Activated CD4-positive, alpha-beta T cell treated with anti-CD3 and anti-CD28 coated beads, Interleukin-2, amount 50 U/mL, for 16 hours (primary cell): ENCODE measurements around the gene RNF44.
"Not testable (repeated sequence)": the region's sequence is repeated elsewhere in the genome, so short reads cannot be mapped to it uniquely, and the experiment has no call there.

Experiments used
- DNase-seq: peaks from one replicate; pipeline ENCODE4 v3.0.0-alpha.2; 2020

RNF44 gene

GRCh38 chr5:176515396-176515795 lies 21.8 kb downstream of the RNF44 start:
- no peak for DNase-seq

GRCh38 chr5:176514244-176514950 lies 22.8 kb downstream of the RNF44 start:
- DNase-seq, result no peak

DNA sequence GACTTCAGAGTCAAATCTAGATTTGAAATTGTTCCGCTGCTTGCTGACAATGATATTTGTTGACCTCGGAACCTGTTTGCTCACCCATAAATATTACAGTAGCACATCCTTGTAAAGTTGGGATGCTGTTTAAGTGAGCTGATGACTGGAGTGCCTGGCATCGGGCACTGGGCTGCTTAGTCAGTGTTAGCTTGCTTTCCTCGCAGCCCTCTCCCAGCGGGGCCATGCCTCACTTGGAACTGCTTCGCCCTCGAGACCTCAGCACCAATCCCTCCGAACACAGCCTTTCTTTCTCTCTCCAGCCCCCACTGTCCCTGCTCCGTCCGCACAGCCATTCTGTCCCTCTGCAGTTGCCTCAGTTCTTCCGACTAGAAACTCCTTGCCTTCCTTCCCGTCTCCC lies 23.4 kb downstream of the RNF44 start:
- DNase-seq, result no peak

GRCh38 chr5:176508603-176509002 lies 28.6 kb downstream of the RNF44 start:
- DNase-seq, result no peak

GRCh38 chr5:176507911-176508310 lies 29.3 kb downstream of the RNF44 start:
- DNase-seq, result no peak

DNA sequence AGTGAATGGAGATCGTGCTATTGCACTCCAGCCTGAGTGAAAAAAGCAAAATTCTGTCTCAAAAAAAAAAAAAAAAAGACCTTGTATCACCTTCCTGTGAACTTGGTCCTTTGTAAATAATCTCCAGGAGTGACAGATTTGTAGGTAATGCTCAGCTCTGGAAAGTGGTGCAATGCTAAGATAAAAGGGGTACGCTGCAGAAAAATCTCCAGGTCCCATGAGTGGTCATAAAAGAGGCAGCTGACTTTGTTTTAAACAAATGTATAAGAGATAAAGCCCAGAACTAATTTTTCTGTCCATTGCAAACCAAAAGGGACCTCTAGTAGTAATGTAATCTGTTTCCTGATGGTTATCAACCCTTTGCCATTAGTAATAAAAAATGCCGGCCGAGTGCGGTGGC lies 33.7 kb downstream of the RNF44 start:
- DNase-seq, result no peak

DNA sequence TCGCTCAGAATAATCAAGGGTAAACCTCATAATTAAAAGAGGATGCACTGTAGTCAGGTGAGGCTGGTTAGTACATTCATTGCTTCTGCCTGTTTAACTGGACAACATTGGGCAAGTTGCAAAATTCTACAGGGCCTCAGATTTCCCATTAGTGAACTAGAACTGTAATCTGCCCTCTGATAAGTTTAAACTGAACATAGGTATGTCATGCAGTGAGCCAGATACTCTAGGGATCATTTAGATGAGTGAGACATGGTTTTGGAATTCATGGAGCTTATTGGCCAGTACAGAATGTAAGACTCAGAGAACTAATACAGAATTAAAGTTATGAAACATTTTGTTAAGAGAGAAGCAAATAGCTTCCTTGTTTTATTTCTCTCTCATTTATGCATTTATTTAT lies 35.9 kb downstream of the RNF44 start:
- DNase-seq, result no peak

GRCh38 chr5:176500511-176500910 lies 36.7 kb downstream of the RNF44 start:
- no peak for DNase-seq

DNA sequence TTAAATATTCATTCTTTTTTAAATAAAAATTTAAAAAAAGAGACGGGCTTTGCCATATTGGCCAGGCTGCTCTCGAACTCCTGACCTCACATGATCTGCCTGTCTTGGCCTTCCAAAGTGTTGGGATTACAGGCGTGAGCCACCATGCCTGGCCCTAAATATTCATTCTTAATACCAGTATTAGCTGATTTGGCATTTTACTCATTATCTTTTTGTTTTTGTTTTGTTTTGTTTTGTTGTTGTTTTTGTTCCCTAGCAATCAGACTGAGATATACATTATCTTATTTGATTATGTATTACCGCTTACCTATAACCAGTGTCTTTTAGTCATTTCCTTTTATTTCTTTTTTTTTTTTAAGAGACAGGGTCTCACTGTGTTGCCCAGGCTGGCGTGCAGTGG lies 37.9 kb downstream of the RNF44 start:
- DNase-seq, result no peak

DNA sequence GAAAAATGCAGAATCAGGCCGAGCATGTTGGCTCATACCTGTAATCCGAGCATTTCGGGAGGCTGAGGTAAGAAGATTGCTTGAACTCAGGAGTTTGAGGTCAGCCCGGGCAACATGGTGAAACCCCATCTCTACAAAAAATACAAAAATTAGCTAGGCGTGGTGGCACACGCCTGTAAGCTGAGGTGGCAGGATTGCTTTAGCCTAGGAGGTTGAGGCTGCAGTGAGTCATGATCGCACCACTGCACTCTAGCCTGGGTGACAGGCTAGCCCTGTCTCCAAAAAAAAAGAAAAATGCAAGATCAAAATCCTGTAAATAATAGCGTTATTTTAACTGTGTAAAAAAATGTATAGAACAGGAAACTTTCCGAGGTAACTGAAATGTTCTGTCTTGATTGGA lies 39.4 kb downstream of the RNF44 start:
- DNase-seq, result no peak

GRCh38 chr5:176492431-176492830 lies 44.8 kb downstream of the RNF44 start:
- no peak for DNase-seq

- no peak for DNase-seq
Observed at GRCh38 chr5:176491901-176492300, 45.3 kb downstream of the RNF44 start.

DNA sequence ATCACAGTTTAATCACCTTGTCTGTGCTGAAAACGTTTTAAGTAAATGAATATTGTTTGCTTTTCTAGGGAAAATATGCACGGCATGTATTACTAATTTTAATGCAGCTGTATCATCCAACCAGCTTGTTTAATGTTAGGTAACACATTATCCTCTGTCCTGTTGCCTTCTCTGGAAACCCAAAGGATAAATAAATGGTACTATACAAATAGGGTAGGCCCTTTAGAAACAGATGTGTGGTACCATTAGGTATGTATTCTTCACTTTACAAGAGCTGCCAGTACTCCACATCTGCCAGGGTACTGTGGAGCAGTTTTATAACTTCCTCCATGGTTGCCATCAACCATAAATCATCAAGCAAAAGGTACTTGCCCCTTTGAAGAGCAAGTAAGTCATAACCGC lies 46.1 kb downstream of the RNF44 start:
- DNase-seq, result no peak

DNA sequence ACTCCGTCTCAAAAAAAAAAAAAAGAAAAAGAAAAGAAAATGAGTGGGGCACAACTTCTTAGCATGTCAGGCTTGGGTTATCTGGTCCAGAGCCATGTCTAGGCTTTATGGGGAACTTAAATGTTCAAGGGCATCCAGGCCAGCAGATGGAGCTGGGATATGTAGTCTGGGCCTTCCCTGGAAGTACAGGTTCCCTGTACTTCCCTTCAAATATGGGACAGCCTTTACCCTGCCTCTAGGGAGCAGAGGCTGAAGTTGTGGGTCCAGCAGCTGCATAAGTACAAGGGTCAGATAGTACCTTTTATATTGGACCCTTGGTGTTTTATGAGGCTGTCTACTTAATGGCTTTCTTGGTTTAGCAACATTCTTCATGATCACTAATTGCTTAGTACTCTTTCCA lies 46.9 kb downstream of the RNF44 start:
- no peak for DNase-seq

DNA sequence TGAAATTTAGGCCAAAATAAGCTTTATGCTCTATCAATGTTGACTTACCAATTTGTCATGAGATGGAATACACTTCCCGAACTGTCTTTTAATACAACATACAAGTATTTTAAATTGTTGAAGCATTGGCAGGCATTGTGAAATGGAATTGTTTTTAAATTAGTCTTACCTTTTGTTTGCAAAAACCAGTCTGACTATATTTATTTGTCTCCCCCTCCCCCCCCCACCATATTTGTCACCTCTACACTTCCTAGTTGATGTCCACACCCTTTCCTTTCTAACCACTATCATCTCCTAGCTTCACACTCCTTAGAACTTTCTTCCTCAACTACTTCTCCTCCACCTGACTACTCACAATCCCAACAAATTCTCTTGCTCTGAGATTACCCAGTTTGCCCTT lies 48.1 kb downstream of the RNF44 start:
- no peak for DNase-seq

DNA sequence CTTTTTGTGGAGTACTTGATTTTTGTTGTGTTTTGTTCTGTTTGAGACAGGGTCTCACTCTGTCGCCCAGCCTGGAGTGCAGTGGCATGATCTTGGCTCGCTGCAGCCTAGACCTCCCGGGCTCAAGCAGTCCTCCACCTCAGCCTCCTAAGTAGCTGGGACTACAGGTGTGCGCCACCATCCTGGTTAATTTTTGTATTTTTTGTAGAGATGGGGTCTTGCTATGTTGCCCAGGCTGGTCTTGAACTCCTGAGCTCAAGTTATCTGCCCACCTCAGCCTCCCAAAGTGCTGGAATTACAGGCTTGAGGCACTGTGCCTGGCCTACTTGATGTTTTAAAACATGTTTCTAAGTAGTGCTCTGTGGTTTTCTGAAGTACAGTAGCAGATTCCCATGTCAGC lies 50.0 kb downstream of the RNF44 start:
- DNase-seq, result not testable (repeated sequence)

- no peak for DNase-seq
Observed at GRCh38 chr5:176486189-176486757, 50.9 kb downstream of the RNF44 start.

- no peak for DNase-seq
Observed at GRCh38 chr5:176485176-176485575, 52.0 kb downstream of the RNF44 start.

- DNase-seq, result peak; percentile 28
Observed at GRCh38 chr5:176481711-176482110, 55.5 kb downstream of the RNF44 start.
